Right lobe of liver (tissue), 6 donors: ENCODE data around the gene PPTC7. TPM values are rescaled to one million over a fixed set of nuclear protein-coding genes. Genes with fewer than 3 reads are reported as not detected.
"Not testable (repeated sequence)": the region's sequence is repeated elsewhere in the genome, so short reads cannot be mapped to it uniquely, and the experiment has no call there.

Experiments used
- ATAC-seq, 4 donors: fragments of 200-7000 bp; cut with Tn5 transposase; one replicate each; pipeline ENCODE4 v1.9.1; 2020; ENCODE audit warnings: mild to moderate bottlenecking in 4 of 4, moderate library complexity in 4 of 4
- DNase-seq, 3 donors: peaks; one replicate each; pipeline ENCODE4 v3.0.0-alpha.2; 2020
- H3K27ac ChIP-seq, 3 donors: fragments of 200-600 bp; one replicate each; pipeline ENCODE4 v1.8.0; 2022
- H3K27me3 ChIP-seq, 2 donors: fragments of 200-600 bp; one replicate each; pipeline ENCODE4 v1.8.0; 2022
- H3K36me3 ChIP-seq, 4 donors: fragments of 200-600 bp; sonication (generic) in 1 of 4; one replicate each; pipeline versions ENCODE4 v1.5.1 to v1.8.0; 2017 to 2022; ENCODE audit warnings: control low read depth in 1 of 4
- H3K4me1 ChIP-seq, 4 donors: fragments of 200-600 bp; sonication (generic) in 1 of 4; one replicate each; pipeline versions ENCODE4 v1.5.1 to v1.8.0; 2017 to 2022; ENCODE audit warnings: control low read depth in 1 of 4
- H3K4me3 ChIP-seq, 3 donors: fragments of 200-600 bp; one replicate each; pipeline ENCODE4 v1.8.0; 2022
- H3K9me3 ChIP-seq, 4 donors: fragments of 200-600 bp; sonication (generic) in 1 of 4; one replicate each; pipeline versions ENCODE4 v1.5.1 to v1.8.0; 2017 to 2022; ENCODE audit warnings: control low read depth in 1 of 4
- POLR2A ChIP-seq: fragments of 450-650 bp; IDR thresholded peaks from one replicate; pipeline ENCODE4 v1.6.1; 2017; ENCODE audit warnings: antibody characterized with exemption, mild to moderate bottlenecking
- WGBS: methylation state at CpG from one replicate; pipeline ENCODE4 v1.1.6; 2018; ENCODE audit warnings: low coverage, low lambda C conversion rate; ENCODE audit not compliant: insufficient coverage; ENCODE audit errors: missing lambda C conversion rate; 5-methylcytosine and 5-hydroxymethylcytosine counted together
- intact Hi-C, 2 donors: fragments of 100-400 bp; cut with DNase I; formaldehyde crosslinking; loops; one replicate each; pipeline versions ENCODE4 v1.11.2 to v1.14.1; 2022
- total RNA-seq, 6 experiments: library from RNA; depleted of rRNA in 2 of 6; stranded (reverse); fragments of >200 nt in 2 of 6; fragmentation: NEBNext Ultra II Directional in 3 of 6; extraction: Animal tissue kit (Norgen Biotek cat#: 25700) in 3 of 6; gene quantifications; one replicate each; pipeline versions ENCODE4 v1.1.0 to v1.2.4, GENCODE V29; 2016 to 2023
- TF ChIP-seq, protein P1 (sequence below), 4 donors: fragments of 200-600 bp in 3 of 4; fragments of 450-650 bp in 1 of 4; IDR thresholded peaks; one replicate each; pipeline versions ENCODE4 v1.5.1 to v1.8.0; 2016 to 2022; ENCODE audit warnings: antibody characterized with exemption in 4 of 4, mild to moderate bottlenecking in 2 of 4
- donor health status: DM: no; HTN: yes; CAD: no.
- donor health status: DM: no; HTN: no; CAD: no.
- donor health status: DM: no; HTN: no; CAD: no.
- donor health status: DM: no; HTN: yes; CAD: no.
- donor health status: DM: no; HTN: yes; CAD: no.

Gene PPTC7
- total RNA-seq, 6 experiments from 2014 or later = 6.3 to 15.0 (median 11.5) TPM

DNA sequence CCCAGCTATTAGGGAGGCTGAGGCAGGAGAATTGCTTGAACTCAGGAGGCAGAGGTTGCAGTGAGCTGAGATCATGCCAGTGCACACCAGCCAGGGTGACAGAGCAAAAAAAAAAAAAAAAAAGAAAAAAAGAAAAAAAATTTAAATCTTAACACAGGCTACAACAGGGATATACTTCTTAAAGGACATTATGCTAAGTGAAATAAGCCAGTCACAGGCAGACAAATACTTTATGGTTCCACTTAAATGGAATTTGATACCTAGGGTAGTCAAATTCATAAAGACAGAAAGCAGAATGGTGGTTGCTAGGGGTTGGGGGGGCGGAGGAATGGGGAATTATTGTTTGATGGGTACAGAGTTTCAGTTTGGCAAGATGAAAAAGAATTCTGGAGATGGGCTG is 14.8 kb upstream of the PPTC7 start:
- Histone ChIP-seq H3K27me3 (no peaks in the 10 kb centered on the region), H3K4me3 (no peak overlapping the region), H3K36me3 (no peaks in the 10 kb centered on the region), H3K4me1 (peaks cover 0 to 11% (median 0%) of the 10 kb centered on the region in 4 donors), H3K27ac (no peak overlapping the region), H3K9me3 (no peaks in the 10 kb centered on the region)
- TF ChIP-seq POLR2A = no peak
- TF ChIP-seq, protein P1, sequence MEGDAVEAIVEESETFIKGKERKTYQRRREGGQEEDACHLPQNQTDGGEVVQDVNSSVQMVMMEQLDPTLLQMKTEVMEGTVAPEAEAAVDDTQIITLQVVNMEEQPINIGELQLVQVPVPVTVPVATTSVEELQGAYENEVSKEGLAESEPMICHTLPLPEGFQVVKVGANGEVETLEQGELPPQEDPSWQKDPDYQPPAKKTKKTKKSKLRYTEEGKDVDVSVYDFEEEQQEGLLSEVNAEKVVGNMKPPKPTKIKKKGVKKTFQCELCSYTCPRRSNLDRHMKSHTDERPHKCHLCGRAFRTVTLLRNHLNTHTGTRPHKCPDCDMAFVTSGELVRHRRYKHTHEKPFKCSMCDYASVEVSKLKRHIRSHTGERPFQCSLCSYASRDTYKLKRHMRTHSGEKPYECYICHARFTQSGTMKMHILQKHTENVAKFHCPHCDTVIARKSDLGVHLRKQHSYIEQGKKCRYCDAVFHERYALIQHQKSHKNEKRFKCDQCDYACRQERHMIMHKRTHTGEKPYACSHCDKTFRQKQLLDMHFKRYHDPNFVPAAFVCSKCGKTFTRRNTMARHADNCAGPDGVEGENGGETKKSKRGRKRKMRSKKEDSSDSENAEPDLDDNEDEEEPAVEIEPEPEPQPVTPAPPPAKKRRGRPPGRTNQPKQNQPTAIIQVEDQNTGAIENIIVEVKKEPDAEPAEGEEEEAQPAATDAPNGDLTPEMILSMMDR (IDR thresholded peaks at IDR 0.05) = no peak
- ATAC-seq (no peak), DNase-seq (no peak)
- intact Hi-C loops = loop anchor here in 1 of 2 donors (10.0 kb wide), 1 partner anchor 143 kb away; the partner anchor contains the start of gene ARPC3
- 83% methylated on average over 1 of the region's 1 CpG for WGBS

DNA sequence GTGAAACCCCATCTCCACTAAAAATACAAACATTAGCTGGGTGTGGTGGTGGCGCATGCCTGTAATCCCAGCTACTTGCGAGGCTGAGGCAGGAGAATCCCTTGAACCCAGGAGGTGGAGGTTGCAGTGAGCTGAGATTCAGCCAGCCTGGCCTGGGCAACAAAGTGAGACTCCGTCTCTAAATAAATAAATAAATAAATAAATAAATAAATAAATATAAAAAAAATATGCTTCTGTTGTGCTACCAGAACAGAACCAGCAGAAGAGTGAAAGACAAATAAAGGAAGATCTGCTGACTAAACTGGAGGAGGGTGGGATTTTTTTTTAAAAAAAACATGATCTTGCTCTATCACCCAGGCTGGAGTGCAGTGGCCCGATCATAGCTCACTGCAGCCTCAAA is 9.8 kb upstream of the PPTC7 start:
- H3K27ac ChIP-seq = peak overlapping the region in 1 of 3 donors; percentile 72
- ATAC-seq = not testable (repeated sequence)
- intact Hi-C loops = loop anchor here in 1 of 2 donors (10.0 kb wide), 1 partner anchor 138 kb away; the partner anchor contains the start of gene ARPC3

DNA sequence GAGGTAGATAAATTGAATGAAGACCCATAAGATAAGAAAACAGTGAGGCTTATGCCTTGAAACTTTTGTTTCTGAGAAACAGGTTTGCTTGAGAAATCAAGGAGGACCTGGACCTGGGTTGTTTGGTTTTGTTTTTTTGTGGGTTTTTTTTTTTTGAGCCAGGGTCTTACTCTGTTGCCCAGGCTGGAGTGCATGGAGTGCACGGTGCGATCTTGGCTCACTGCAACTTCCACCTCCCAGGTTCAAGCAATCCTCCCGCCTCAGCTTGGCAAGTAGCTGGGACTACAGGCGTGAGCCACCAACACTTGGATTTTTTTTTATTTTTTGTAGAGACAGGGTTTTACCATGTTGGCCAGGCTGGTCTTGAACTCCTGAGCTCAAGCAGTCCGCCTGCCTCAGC is 9.0 kb upstream of the PPTC7 start:
- 27% methylated on average over 5 of the region's 5 CpGs for WGBS
- DNase-seq (no peak), ATAC-seq (peak; percentile 11 to 48 (median 36))
- Histone ChIP-seq H3K9me3 (no peaks in the 10 kb centered on the region), H3K4me1 (peaks cover 0 to 30% (median 11%) of the 10 kb centered on the region in 4 donors), H3K4me3 (peak overlapping the region in 2 of 3 donors; percentile 8 to 18), H3K36me3 (no peaks in the 10 kb centered on the region), H3K27me3 (no peaks in the 10 kb centered on the region), H3K27ac (peak overlapping the region; percentile 39 to 91 (median 72))
- TF ChIP-seq, protein P1 (IDR thresholded peaks at IDR 0.05) = no peak
- intact Hi-C loops = loop anchor here in 1 of 2 donors (10.0 kb wide), 1 partner anchor 137 kb away; the partner anchor contains the start of gene ARPC3

More for the DNA sequence above, 9.8 kb upstream of the PPTC7 start:
- not testable (repeated sequence) for H3K36me3 ChIP-seq, H3K4me3 ChIP-seq, H3K9me3 ChIP-seq, H3K27me3 ChIP-seq
- WGBS = 62% methylated on average over 4 of the region's 4 CpGs
- H3K4me1 ChIP-seq = peaks cover 0 to 30% (median 11%) of the 10 kb centered on the region in 4 donors
- peak in 1 of 3 donors; percentile 13 for DNase-seq

DNA sequence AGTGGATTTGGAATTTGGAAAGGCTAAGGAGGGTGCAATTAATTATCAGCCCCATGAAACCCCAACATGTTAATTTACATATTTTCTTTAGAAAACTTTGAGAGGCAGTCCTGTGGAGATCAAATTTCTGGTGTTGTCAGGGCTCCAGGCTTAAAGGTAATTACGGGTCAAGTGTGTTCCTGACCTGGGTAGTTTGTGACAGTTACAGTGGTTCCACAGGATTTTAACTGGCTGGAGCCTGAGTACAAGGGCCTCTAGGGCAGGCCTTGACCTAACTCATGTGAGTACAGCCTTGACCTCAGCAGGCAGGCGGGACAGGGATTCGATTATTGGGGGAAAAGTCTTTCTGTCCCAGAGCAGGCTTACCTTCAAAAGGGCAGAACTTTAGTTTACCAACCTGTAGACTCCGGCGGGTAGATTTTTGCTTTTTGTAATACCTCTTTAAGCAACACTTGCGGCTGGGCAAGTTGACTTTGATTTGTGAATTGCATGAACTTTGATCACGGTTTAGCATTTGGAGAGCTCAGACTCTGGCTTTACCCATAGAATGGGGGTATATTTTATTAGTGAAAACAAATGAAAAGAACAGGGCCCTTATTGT is 8.4 kb upstream of the PPTC7 start:
- 19% methylated on average over 7 of the region's 7 CpGs for whole genome bisulfite sequencing
- H3K9me3 ChIP-seq = no peaks in the 10 kb centered on the region
- peak; percentile 83 to 93 (median 90) for ATAC-seq
- H3K27me3 ChIP-seq = no peaks in the 10 kb centered on the region
- H3K27ac ChIP-seq = peak overlapping the region; percentile 39 to 91 (median 72)
- intact Hi-C loops = loop anchor here in 1 of 2 donors (10.0 kb wide), 1 partner anchor 137 kb away; the partner anchor contains the start of gene ARPC3
- peaks cover 0 to 30% (median 11%) of the 10 kb centered on the region in 4 donors for H3K4me1 ChIP-seq
- peak; percentile 30 to 87 (median 81) for DNase-seq
- H3K36me3 ChIP-seq = no peaks in the 10 kb centered on the region
- TF ChIP-seq, protein P1 (IDR thresholded peaks at IDR 0.05) = no peak
- TF ChIP-seq POLR2A = no peak
- peak overlapping the region in 2 of 3 donors; percentile 8 to 18 for H3K4me3 ChIP-seq

DNA sequence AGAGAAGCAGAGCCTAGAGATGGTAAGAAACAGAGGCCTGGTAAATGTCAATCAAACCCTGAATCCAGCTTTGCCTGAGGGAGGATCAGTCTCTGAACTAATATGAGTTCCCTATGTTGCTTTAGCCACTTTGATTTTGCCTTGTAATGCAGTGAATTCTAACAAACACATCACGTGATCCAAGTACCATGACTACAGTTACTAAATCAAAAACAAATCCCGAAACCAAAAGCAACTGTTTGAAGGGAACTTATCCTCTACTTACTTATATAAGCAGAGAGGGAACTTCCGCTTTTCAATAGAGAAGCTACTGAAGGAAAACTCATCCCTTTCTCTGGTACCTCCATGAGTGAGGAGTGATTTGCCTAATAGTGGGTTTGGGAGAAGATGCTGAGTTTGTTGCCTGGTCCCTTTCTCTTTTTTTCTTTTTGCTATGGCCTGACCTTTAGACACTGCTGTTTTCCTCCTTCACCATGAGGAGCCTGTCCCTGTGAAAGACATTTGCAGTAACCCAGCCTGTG is 7.7 kb upstream of the PPTC7 start:
- no peak for TF ChIP-seq POLR2A
- TF ChIP-seq, protein P1 (IDR thresholded peaks at IDR 0.05) = no peak
- WGBS = 11% methylated on average over 3 of the region's 3 CpGs
- Histone ChIP-seq H3K27me3 (no peaks in the 10 kb centered on the region), H3K36me3 (no peaks in the 10 kb centered on the region), H3K9me3 (no peaks in the 10 kb centered on the region), H3K4me1 (peaks cover 0 to 33% (median 13%) of the 10 kb centered on the region in 4 donors), H3K27ac (peak overlapping the region; percentile 39 to 91 (median 72)), H3K4me3 (peak overlapping the region in 1 of 3 donors; percentile 7)
- DNase-seq = no peak
- intact Hi-C loops = loop anchor here in 1 of 2 donors (10.0 kb wide), 1 partner anchor 136 kb away; the partner anchor contains the start of gene ARPC3
- peak; percentile 57 to 73 (median 62) for ATAC-seq
